GM19035 (cell line): ENCODE results near the gene CNP.

Experiments used
- ATAC-seq: cut with Tn5 transposase; IDR thresholded peaks from one replicate; pipeline ENCODE4 v1.9.1; 2021; ENCODE audit not compliant: unreplicated experiment

Gene CNP

GRCh38 chr17:41941168-41941567 lies 25.4 kb upstream of the CNP start:
- no peak for ATAC-seq

- ATAC-seq, result no peak
Observed at GRCh38 chr17:41942626-41943373, 23.8 kb upstream of the CNP start.

GRCh38 chr17:41943492-41943891 lies 23.1 kb upstream of the CNP start:
- ATAC-seq, result no peak

GRCh38 chr17:41944943-41945342 lies 21.7 kb upstream of the CNP start:
- ATAC-seq, result no peak

- ATAC-seq, result no peak
Observed at GRCh38 chr17:41948762-41949460, 17.7 kb upstream of the CNP start.

GRCh38 chr17:41956522-41956921 lies 10.1 kb upstream of the CNP start:
- no peak for ATAC-seq

GRCh38 chr17:41957031-41957868 lies 9.3 kb upstream of the CNP start:
- no peak for ATAC-seq

GRCh38 chr17:41957869-41958439 lies 8.6 kb upstream of the CNP start:
- no peak for ATAC-seq

- no peak for ATAC-seq
Observed at GRCh38 chr17:41959030-41959335, 7.6 kb upstream of the CNP start.

- no peak for ATAC-seq
Observed at GRCh38 chr17:41959336-41960095, 7.1 kb upstream of the CNP start.

- no peak for ATAC-seq
Observed at GRCh38 chr17:41962111-41962510, 4.5 kb upstream of the CNP start.

- no peak for ATAC-seq
Observed at GRCh38 chr17:41962768-41963434, 3.7 kb upstream of the CNP start.

- no peak for ATAC-seq
Observed at GRCh38 chr17:41965694-41966462, 717 bp upstream of the CNP start.

- ATAC-seq, result peak; percentile 23
Observed at GRCh38 chr17:41967141-41967920, 736 bp downstream of the CNP start.

GRCh38 chr17:41967921-41968578 lies 1.5 kb downstream of the CNP start:
- no peak for ATAC-seq

GRCh38 chr17:41968676-41969075 lies 2.1 kb downstream of the CNP start:
- ATAC-seq, result no peak

- no peak for ATAC-seq
Observed at GRCh38 chr17:41970901-41971331, 4.3 kb downstream of the CNP start.
